MCF 10A (cell line): ENCODE data around the gene CECR2. TPM values are rescaled to one million over a fixed set of nuclear protein-coding genes. Genes with fewer than 3 reads are reported as not detected.

Experiments
- BruUV-seq: library from RNA; stranded (reverse); fragments of 400-500 nt; replicated peaks from 2 replicates; lab custom pipeline; 2021; lab: Mats Ljungman, UMichigan
- CTCF ChIA-PET: fragments of 300-600 bp; sonication (Branson Sonifier 250); formaldehyde crosslinking; extraction: SDS; loops from one replicate; lab custom pipeline; 2021; ENCODE audit warnings: antibody characterized with exemption, inconsistent platforms; lab: Yijun Ruan, JAX
- POLR2A ChIA-PET: fragments of 300-600, 350-650 bp; sonication (Branson Sonifier 250); formaldehyde crosslinking; extraction: SDS; loops from one replicate; lab custom pipeline; 2020; ENCODE audit warnings: antibody characterized with exemption, inconsistent platforms; lab: Yijun Ruan, JAX
- DNase-seq: peaks from one replicate; pipeline ENCODE4 v3.0.0-alpha.2; 2018; ENCODE audit not compliant: unreplicated experiment
- H3K27ac Mint-ChIP-seq: one replicate; pipeline ENCODE4 v1.8.0; 2022; ENCODE audit warnings: mild to moderate bottlenecking, low read depth, mixed read lengths; ENCODE audit not compliant: unreplicated experiment
- H3K27me3 Mint-ChIP-seq: one replicate; pipeline ENCODE4 v1.8.0; 2022; ENCODE audit warnings: mixed read lengths; ENCODE audit not compliant: insufficient read depth, unreplicated experiment
- H3K36me3 Mint-ChIP-seq: one replicate; pipeline ENCODE4 v1.8.0; 2022; ENCODE audit warnings: mild to moderate bottlenecking, moderate library complexity, mixed read lengths; ENCODE audit not compliant: insufficient read depth, unreplicated experiment
- H3K4me1 Mint-ChIP-seq: one replicate; pipeline ENCODE4 v1.8.0; 2022; ENCODE audit warnings: mixed read lengths; ENCODE audit not compliant: insufficient read depth, unreplicated experiment
- H3K4me3 Mint-ChIP-seq: one replicate; pipeline ENCODE4 v1.8.0; 2022; ENCODE audit warnings: mild to moderate bottlenecking, moderate library complexity, mixed read lengths; ENCODE audit not compliant: unreplicated experiment
- H3K9me3 Mint-ChIP-seq: one replicate; pipeline ENCODE4 v1.8.0; 2022; ENCODE audit warnings: mixed read lengths; ENCODE audit not compliant: unreplicated experiment
- CTCF ChIP-seq: fragments of 200-600 bp; IDR thresholded peaks from one replicate; pipeline ENCODE4 v1.8.0; 2022; ENCODE audit warnings: antibody characterized with exemption, mild to moderate bottlenecking; ENCODE audit not compliant: unreplicated experiment
- intact Hi-C: fragments of 100-400 bp; cut with micrococcal nuclease; formaldehyde crosslinking; loops from 2 replicates; pipeline ENCODE4 v1.14.1; 2022
- total RNA-seq: library from RNA; stranded (reverse); gene quantifications from 2 replicates; pipeline ENCODE4 v1.2.3, GENCODE V29; 2022

CECR2 gene
- total RNA-seq, 1 experiment from 2014 or later = not detected

GRCh38 chr22:17569971-17570511, 200.8 kb downstream of the CECR2 start:
- DNase-seq = peak; percentile 71
- no peak for TF ChIP-seq CTCF
- no peak overlapping the region for H3K4me3 Mint-ChIP-seq
- no peaks in the 10 kb centered on the region for H3K9me3 Mint-ChIP-seq
- peak overlapping the region; percentile 89 for H3K27ac Mint-ChIP-seq
- H3K4me1 Mint-ChIP-seq = peaks cover 28% of the 10 kb centered on the region
- ChIA-PET POLR2A (interaction anchor here (0.7 to 2.7 kb wide), 6 partner anchors 11 to 221 kb away, joined by 3 to 14 read pairs (median 4); partner anchors contain the start of gene ATP6V1E1), CTCF (interaction anchor here (0.6 to 4.8 kb wide), 5 partner anchors 8 to 64 kb away, joined by 3 to 33 read pairs (median 5); no protein-coding TSS in a partner anchor)
- H3K36me3 Mint-ChIP-seq = no peaks in the 10 kb centered on the region
- H3K27me3 Mint-ChIP-seq = no peaks in the 10 kb centered on the region
- TSS peak; percentile 58 for BruUV-seq
- intact Hi-C loops = no loop called here

GRCh38 chr22:17570851-17571631, 201.8 kb downstream of the CECR2 start:
- BruUV-seq = TSS peak; percentile 83
- no peak for TF ChIP-seq CTCF
- H3K27ac Mint-ChIP-seq = peak overlapping the region; percentile 89
- DNase-seq = peak; percentile 98
- CTCF ChIA-PET = interaction anchor here (0.5 to 4.8 kb wide), 5 partner anchors 12 to 63 kb away, joined by 3 to 33 read pairs (median 3); no protein-coding TSS in a partner anchor
- no peaks in the 10 kb centered on the region for H3K27me3 Mint-ChIP-seq
- peak overlapping the region; percentile 67 for H3K4me3 Mint-ChIP-seq
- intact Hi-C loops = no loop called here
- POLR2A ChIA-PET = interaction anchor here (0.6 to 2.7 kb wide), 16 partner anchors 9 to 1437 kb away, joined by 3 to 14 read pairs (median 4); partner anchors contain the start of gene ATP6V1E1
- no peaks in the 10 kb centered on the region for H3K36me3 Mint-ChIP-seq
- peaks cover 35% of the 10 kb centered on the region for H3K4me1 Mint-ChIP-seq
- no peaks in the 10 kb centered on the region for H3K9me3 Mint-ChIP-seq

- H3K4me3 Mint-ChIP-seq = no peak overlapping the region
These were observed 205.9 kb downstream of the CECR2 start for GRCh38 chr22:17575151-17575550.

More at GRCh38 chr22:17575151-17575550, 205.9 kb downstream of the CECR2 start:
- TF ChIP-seq CTCF = no peak
- Mint-ChIP-seq H3K36me3 (no peaks in the 10 kb centered on the region), H3K4me1 (peaks cover 25% of the 10 kb centered on the region), H3K9me3 (no peaks in the 10 kb centered on the region), H3K27me3 (no peaks in the 10 kb centered on the region), H3K27ac (peak overlapping the region; percentile 94)
- intact Hi-C loops = no loop called here
- no peak for DNase-seq
- POLR2A ChIA-PET = interaction anchor here (1.4 kb wide), 1 partner anchor 16 kb away, joined by 3 read pairs; no protein-coding TSS in a partner anchor
- CTCF ChIA-PET = interaction anchor here (0.6 kb wide), 1 partner anchor 441 kb away, joined by 3 read pairs; no protein-coding TSS in a partner anchor
- BruUV-seq = no TSS peak
